Neuronal stem cell (in vitro differentiated cells): Measurements from ENCODE around the gene PARD3.

Experiments
- DNase-seq: peaks from one replicate; pipeline ENCODE4 v3.0.0-alpha.2; 2013; ENCODE audit warnings: low spot score
- H2AFZ ChIP-seq: one replicate; pipeline ENCODE4 v1.6.1; 2013; ENCODE audit warnings: mild to moderate bottlenecking, low read length, inconsistent platforms
- H2AK5ac ChIP-seq: 2 replicates; pipeline ENCODE4 v1.6.1; 2013; ENCODE audit warnings: low read depth, mild to moderate bottlenecking, inconsistent platforms, low read length, moderate library complexity, mixed read lengths
- H2BK120ac ChIP-seq: 2 replicates; pipeline ENCODE4 v1.6.1; 2013; ENCODE audit warnings: low read depth, mild to moderate bottlenecking, inconsistent platforms, low read length, moderate library complexity, mixed read lengths
- H2BK12ac ChIP-seq: one replicate; pipeline ENCODE4 v1.6.1; 2013; ENCODE audit warnings: low read length, inconsistent platforms
- H2BK15ac ChIP-seq: 2 replicates; pipeline ENCODE4 v1.6.1; 2013; ENCODE audit warnings: mild to moderate bottlenecking, low read length, inconsistent platforms, mixed read lengths
- H2BK5ac ChIP-seq: one replicate; pipeline ENCODE4 v1.6.1; 2013; ENCODE audit warnings: inconsistent platforms, mild to moderate bottlenecking, low read length, moderate library complexity
- H3K14ac ChIP-seq: one replicate; pipeline ENCODE4 v1.6.1; 2013; ENCODE audit warnings: low read length, inconsistent platforms
- H3K18ac ChIP-seq: 2 replicates; pipeline ENCODE4 v1.6.1; 2013; ENCODE audit warnings: low read length, inconsistent platforms
- H3K23ac ChIP-seq: 2 replicates; pipeline ENCODE4 v1.6.1; 2013; ENCODE audit warnings: low read depth, mild to moderate bottlenecking, mixed read lengths, low read length, inconsistent platforms; ENCODE audit not compliant: poor library complexity
- H3K27ac ChIP-seq: replicated peaks from 3 replicates; pipeline ENCODE4 v1.5.1; 2013; ENCODE audit warnings: low read length, inconsistent platforms
- H3K27me3 ChIP-seq, 3 experiments: 2 replicates each; pipeline ENCODE4 v1.6.1; 2013; ENCODE audit warnings: low read length in 3 of 3, mild to moderate bottlenecking in 2 of 3, inconsistent platforms in 1 of 3, low read depth in 1 of 3, mixed read lengths in 1 of 3, moderate library complexity in 1 of 3; ENCODE audit not compliant: control insufficient read depth in 3 of 3, insufficient read depth in 3 of 3
- H3K36me3 ChIP-seq, 2 donors: replicated peaks in 1 of 2; 2 replicates each; pipeline ENCODE4 v1.6.1; 2013; ENCODE audit warnings: low read length in 2 of 2; ENCODE audit not compliant: control insufficient read depth in 2 of 2, insufficient read depth in 2 of 2
- H3K4ac ChIP-seq: 2 replicates; pipeline ENCODE4 v1.6.1; 2013; ENCODE audit warnings: inconsistent platforms, mild to moderate bottlenecking, low read length, moderate library complexity
- H3K4me1 ChIP-seq, 2 donors: 1 replicate in 1 of 2; 2 replicates in 1 of 2; pipeline ENCODE4 v1.6.1; 2013; ENCODE audit warnings: low read length in 2 of 2, low read depth in 1 of 2; ENCODE audit not compliant: control insufficient read depth in 2 of 2, insufficient read depth in 1 of 2
- H3K4me2 ChIP-seq: one replicate; pipeline ENCODE4 v1.6.1; 2013; ENCODE audit warnings: mild to moderate bottlenecking, low read length, inconsistent platforms; ENCODE audit not compliant: insufficient read depth, poor library complexity, severe bottlenecking
- H3K4me3 ChIP-seq, 2 donors: 2 replicates each; pipeline ENCODE4 v1.5.1; 2013; ENCODE audit warnings: low read length in 2 of 2, mild to moderate bottlenecking in 2 of 2, inconsistent platforms in 1 of 2, moderate library complexity in 1 of 2
- H3K79me1 ChIP-seq: one replicate; pipeline ENCODE4 v1.6.1; 2013; ENCODE audit warnings: low read depth, mild to moderate bottlenecking, inconsistent platforms, low read length, moderate library complexity
- H3K9ac ChIP-seq: one replicate; pipeline ENCODE4 v1.6.1; 2013; ENCODE audit warnings: mild to moderate bottlenecking, low read depth, low read length, inconsistent platforms; ENCODE audit not compliant: poor library complexity
- H3K9me3 ChIP-seq, 2 donors: replicated peaks in 1 of 2; 2 replicates each; pipeline versions ENCODE3 to v1.6.1; 2013; ENCODE audit warnings: low read length in 2 of 2, mild to moderate bottlenecking in 2 of 2, inconsistent platforms in 1 of 2, low read depth in 1 of 2, mixed read lengths in 1 of 2, moderate library complexity in 1 of 2; ENCODE audit not compliant: control insufficient read depth in 2 of 2, insufficient read depth in 1 of 2
- H4K8ac ChIP-seq: one replicate; pipeline ENCODE4 v1.6.1; 2013; ENCODE audit warnings: low read depth, mild to moderate bottlenecking, inconsistent platforms, low read length, moderate library complexity
- H4K91ac ChIP-seq: one replicate; pipeline ENCODE4 v1.6.1; 2013; ENCODE audit warnings: low read length, low read depth, mild to moderate bottlenecking, inconsistent platforms; ENCODE audit not compliant: poor library complexity
- WGBS, 2 donors: extraction: QIAGEN DNeasy Blood & Tissue Kit; methylation state at CpG; one replicate each; pipeline ENCODE4 v1.1.7; 2013; ENCODE audit warnings: missing lambda C conversion rate in 2 of 2, mixed read lengths in 1 of 2; ENCODE audit not compliant: insufficient read length in 2 of 2, insufficient replicate concordance in 1 of 2; ENCODE audit errors: extremely low coverage in 2 of 2; 5-methylcytosine and 5-hydroxymethylcytosine counted together

PARD3 gene

DNA sequence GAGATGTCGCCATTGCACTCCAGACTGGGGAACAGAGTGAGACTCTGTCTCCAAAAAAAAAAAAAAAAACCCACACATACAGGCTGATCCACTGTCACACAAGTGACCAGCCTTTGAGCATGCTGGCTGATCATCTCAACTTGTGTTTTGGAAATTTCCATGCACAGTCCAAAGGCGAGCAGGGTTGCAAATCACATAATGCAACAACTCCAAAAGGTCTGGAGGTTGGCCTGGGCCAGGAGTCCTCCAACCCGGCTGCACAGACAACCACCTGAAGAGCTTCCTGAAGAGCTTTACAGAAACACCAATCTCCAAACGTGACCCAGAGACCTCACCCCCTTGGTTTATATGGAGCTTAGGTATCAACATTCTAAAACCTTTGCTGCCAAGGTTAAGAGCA lies 16.4 kb downstream of the PARD3 start:
- Histone ChIP-seq H3K4ac (no peak overlapping the region), H3K27ac (no peak overlapping the region), H3K9me3 (peaks cover 0 to 4% of the 10 kb centered on the region in 2 donors), H3K9ac (no peak overlapping the region), H2AK5ac (no peak overlapping the region), H3K79me1 (peaks cover 14% of the 10 kb centered on the region), H3K23ac (no peak overlapping the region), H2BK5ac (no peak overlapping the region), H3K36me3 (peaks cover 2 to 10% of the 10 kb centered on the region in 2 donors), H3K27me3 (no peaks in the 10 kb centered on the region), H4K8ac (no peak overlapping the region), H3K18ac (no peak overlapping the region), H3K4me2 (no peak overlapping the region), H3K14ac (no peak overlapping the region), H2AFZ (no peak overlapping the region), H3K4me3 (no peak overlapping the region), H3K4me1 (peaks cover 7 to 21% of the 10 kb centered on the region in 2 donors), H2BK12ac (no peak overlapping the region), H2BK120ac (no peak overlapping the region), H2BK15ac (no peak overlapping the region), H4K91ac (no peak overlapping the region)
- no CpG with 5 or more reads among the region's 4 CpGs for WGBS, 2 donors
- no peak for DNase-seq

GRCh38 chr10:34797155-34797554 lies 17.9 kb downstream of the PARD3 start:
- H4K8ac ChIP-seq = no peak overlapping the region
- H2AK5ac ChIP-seq = no peak overlapping the region
- H2BK120ac ChIP-seq = no peak overlapping the region
- H3K27ac ChIP-seq = no peak overlapping the region
- H3K79me1 ChIP-seq = peaks cover 14% of the 10 kb centered on the region
- H3K9ac ChIP-seq = no peak overlapping the region
- no peak overlapping the region for H3K4ac ChIP-seq
- no peak overlapping the region for H3K23ac ChIP-seq
- H2AFZ ChIP-seq = no peak overlapping the region
- H3K4me3 ChIP-seq = no peak overlapping the region
- no CpG with 5 or more reads among the region's 6 CpGs for WGBS, 2 donors
- H3K4me2 ChIP-seq = no peak overlapping the region
- peaks cover 0 to 4% of the 10 kb centered on the region in 2 donors for H3K9me3 ChIP-seq
- peaks cover 2 to 5% of the 10 kb centered on the region in 2 donors for H3K36me3 ChIP-seq
- no peak overlapping the region for H2BK15ac ChIP-seq
- no peak for DNase-seq
- H3K14ac ChIP-seq = no peak overlapping the region
- peaks cover 12 to 15% of the 10 kb centered on the region in 2 donors for H3K4me1 ChIP-seq
- no peak overlapping the region for H3K18ac ChIP-seq
- no peaks in the 10 kb centered on the region for H3K27me3 ChIP-seq
- no peak overlapping the region for H4K91ac ChIP-seq
- H2BK5ac ChIP-seq = no peak overlapping the region
- H2BK12ac ChIP-seq = no peak overlapping the region

- DNase-seq = no peak
- Histone ChIP-seq H3K23ac (no peak overlapping the region), H3K18ac (no peak overlapping the region), H3K9me3 (peaks cover 0 to 4% of the 10 kb centered on the region in 2 donors), H4K8ac (no peak overlapping the region), H2AFZ (no peak overlapping the region), H3K4me1 (peaks cover 6 to 9% of the 10 kb centered on the region in 2 donors), H2BK120ac (no peak overlapping the region), H2BK12ac (no peak overlapping the region), H3K79me1 (peaks cover 14% of the 10 kb centered on the region), H2AK5ac (no peak overlapping the region), H3K9ac (no peak overlapping the region), H3K4ac (no peak overlapping the region), H4K91ac (no peak overlapping the region), H3K27ac (no peak overlapping the region), H3K36me3 (peaks cover 2 to 5% of the 10 kb centered on the region in 2 donors), H2BK15ac (no peak overlapping the region), H3K27me3 (no peaks in the 10 kb centered on the region), H3K4me2 (no peak overlapping the region), H3K14ac (no peak overlapping the region), H2BK5ac (no peak overlapping the region), H3K4me3 (no peak overlapping the region)
- no CpG with 5 or more reads among the region's 1 CpG for WGBS, 2 donors
These were observed 19.0 kb downstream of the PARD3 start for GRCh38 chr10:34796133-34796532.

DNA sequence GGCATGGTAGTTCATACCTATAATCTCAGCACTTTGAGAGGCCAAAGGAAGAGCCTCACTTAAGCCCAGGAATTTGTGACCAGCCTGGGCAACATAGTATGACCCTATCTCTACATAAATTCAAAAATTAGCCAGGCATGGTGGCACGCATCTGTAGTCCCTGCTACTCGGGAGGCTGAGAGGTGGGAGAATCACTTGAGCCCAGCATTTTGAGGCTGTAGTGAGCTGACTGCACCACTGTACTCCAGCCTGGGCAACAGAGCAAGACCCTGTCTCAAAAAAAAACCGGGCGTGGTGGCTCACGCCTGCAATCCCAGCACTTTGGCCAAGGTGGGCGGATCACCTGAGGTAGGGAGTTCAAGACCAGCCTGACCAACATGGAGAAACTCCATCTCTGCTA lies 19.8 kb downstream of the PARD3 start:
- Histone ChIP-seq H2BK120ac (no peak overlapping the region), H3K14ac (no peak overlapping the region), H3K9me3 (peaks cover 0 to 4% of the 10 kb centered on the region in 2 donors), H2BK15ac (no peak overlapping the region), H2AFZ (no peak overlapping the region), H2BK12ac (no peak overlapping the region), H4K8ac (no peak overlapping the region), H3K9ac (no peak overlapping the region), H3K18ac (no peak overlapping the region), H3K27me3 (no peaks in the 10 kb centered on the region), H2BK5ac (no peak overlapping the region), H3K4ac (no peak overlapping the region), H3K27ac (no peak overlapping the region), H3K79me1 (peaks cover 16% of the 10 kb centered on the region), H3K4me2 (no peak overlapping the region), H4K91ac (no peak overlapping the region), H3K4me1 (peaks cover 0 to 9% of the 10 kb centered on the region in 2 donors), H3K36me3 (peaks cover 2 to 5% of the 10 kb centered on the region in 2 donors), H3K23ac (no peak overlapping the region), H3K4me3 (no peak overlapping the region), H2AK5ac (no peak overlapping the region)
- DNase-seq = no peak
- WGBS, 2 donors = no CpG with 5 or more reads among the region's 6 CpGs
